Effector CD4-positive, alpha-beta T cell (primary cell): ENCODE results near the gene RETN. TPM values are rescaled to one million over a fixed set of nuclear protein-coding genes. Genes with fewer than 3 reads are reported as not detected.

Source experiments
- DNase-seq: peaks from one replicate; pipeline ENCODE4 v3.0.0-alpha.2; 2020
- total RNA-seq: gene quantifications from one replicate; lab custom pipeline; 2026; lab: John Stamatoyannopoulos, UW

The RETN gene, protein sequence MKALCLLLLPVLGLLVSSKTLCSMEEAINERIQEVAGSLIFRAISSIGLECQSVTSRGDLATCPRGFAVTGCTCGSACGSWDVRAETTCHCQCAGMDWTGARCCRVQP
- total RNA-seq = not detected

DNA sequence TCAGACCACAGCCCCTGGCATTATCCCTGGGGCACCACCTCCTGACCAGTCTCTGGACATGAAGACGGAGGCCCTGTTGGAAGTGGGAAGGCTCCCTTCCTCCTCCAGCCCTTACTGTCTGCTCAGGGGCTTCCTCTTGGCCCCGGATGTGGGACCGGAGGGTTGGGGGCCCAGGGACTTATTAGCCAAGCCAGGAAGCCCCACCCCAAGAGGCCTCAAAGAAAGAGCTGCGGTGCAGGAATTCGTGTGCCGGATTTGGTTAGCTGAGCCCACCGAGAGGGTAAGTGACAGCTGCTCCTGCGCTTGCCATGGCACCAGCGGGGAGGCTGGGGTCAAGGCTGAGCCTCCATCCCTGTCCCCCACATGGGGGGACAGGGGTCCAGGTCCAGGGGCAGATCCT, at the start of gene RETN:
TSS of gene RETN (plus strand) at position 208 of the 400 bp plus-strand sequence. CDS start 278 bp downstream, outside the sequence.
- no peak for DNase-seq

DNA sequence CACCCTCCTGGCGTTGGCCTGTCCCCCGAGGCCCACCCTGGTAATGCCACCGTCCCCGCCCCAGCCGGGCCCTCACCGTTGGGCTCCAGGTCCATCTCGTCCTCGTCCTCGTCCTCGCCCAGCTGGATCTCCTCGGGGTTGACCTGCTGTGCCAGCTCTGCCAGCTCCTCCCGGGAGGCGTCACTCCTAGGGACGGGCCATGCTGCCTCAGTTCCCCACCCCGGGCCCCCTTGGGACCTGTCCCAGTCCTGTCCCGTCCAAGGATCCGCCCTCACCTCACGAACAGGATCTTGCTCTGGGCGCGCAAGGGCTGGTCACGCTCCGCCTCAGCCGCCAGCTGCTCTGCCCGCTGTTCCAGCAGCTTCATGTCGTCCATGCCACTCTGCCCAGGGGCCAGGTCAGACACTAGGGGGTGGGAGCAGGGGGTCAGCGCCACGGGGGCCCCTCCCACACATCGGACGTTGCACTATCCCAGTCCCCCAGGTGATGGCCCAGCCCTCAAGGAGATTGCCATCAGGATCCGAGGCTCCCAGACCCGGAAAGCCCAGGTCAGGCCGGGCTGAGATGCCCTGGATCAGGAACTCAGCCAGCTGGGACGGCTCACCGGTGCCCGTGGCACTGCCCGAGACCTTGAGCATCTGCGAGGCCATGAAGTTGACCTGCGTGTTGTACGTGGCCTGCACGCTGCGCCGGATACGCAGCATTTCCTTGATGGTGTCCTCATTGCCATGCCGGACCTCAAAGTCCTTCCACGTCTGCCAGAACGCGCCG, 49.0 kb upstream of the RETN start:
- no peak for DNase-seq

DNA sequence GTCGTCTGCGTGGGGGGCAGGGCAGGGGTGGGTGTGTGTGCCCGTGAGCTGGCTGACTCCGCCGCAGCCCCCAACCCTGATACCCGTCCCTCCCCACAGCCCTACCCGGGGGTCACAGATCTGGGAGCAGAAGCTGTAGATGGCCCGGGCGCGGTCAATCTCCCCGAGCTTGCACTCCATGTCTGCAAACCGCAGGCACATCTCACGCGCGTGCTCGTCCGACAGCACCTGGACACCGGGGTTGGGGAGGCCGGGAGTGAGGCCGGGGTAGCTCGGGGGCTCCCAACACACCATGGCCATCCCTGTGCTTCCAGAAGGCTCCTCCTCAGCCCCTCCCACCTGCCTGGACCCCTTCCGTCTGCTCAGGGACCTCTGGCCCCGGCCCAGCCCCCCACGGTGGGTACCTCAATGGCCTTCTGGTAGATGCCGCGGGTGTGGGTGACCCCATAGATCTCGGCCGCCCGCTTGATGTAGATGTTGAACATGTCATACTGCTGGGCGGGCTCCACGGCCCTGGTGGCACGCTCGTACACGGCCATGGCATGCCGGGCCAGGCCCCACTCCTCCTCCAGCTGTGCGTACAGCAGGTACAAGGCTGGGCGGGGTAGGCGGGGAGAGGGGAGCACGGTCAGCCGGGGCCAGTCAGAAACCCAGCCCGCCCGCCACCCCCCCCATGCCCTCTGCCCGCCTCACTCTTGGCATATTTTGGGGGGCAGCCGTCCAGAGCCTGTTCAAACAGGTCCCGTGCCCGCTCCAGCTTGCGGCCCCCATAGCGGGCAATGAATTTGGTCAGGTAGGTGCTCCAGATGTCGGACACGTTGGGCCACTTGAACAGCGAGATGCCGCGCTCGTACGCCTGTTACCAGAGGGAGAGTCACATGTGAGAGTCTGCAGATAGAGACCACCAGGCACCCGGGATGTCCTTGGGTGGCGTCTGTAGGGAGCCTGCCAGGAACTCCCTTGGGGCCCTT, 48.1 kb upstream of the RETN start:
- no peak for DNase-seq

DNA sequence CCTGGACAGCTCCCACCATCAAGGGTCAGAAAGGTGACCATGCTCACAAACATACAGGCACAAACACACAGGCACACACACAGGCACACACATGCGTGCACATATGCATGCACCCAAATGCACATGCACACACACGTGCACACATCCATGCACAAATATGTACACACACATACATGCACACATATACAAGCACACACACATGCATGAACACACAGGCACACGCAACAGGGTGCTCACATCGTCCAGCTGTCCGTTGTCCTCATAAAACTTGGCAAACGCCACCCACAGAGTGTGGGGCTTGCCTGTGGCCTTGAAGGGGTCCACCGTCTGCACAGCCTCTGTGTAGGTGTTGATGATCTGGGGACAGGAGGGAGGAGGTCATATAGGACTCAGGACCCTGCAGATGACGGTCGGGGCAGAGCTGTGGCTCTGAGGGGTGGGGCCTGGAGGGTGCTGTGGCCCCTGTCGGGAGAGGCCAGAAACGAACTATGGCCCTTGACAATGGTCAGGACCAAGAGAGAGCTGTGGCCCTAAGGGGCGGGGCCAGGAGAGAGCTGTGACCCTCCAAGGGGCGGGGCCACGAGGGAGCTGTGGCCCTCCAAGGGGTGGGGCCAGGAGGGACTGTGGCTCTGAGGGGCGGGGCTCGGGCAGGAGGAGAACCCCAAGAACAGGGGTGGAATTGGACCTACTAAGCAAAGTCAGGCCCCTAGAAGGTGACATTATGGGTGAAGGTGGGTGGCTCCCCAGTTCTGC, 45.7 kb upstream of the RETN start:
- DNase-seq = no peak

DNA sequence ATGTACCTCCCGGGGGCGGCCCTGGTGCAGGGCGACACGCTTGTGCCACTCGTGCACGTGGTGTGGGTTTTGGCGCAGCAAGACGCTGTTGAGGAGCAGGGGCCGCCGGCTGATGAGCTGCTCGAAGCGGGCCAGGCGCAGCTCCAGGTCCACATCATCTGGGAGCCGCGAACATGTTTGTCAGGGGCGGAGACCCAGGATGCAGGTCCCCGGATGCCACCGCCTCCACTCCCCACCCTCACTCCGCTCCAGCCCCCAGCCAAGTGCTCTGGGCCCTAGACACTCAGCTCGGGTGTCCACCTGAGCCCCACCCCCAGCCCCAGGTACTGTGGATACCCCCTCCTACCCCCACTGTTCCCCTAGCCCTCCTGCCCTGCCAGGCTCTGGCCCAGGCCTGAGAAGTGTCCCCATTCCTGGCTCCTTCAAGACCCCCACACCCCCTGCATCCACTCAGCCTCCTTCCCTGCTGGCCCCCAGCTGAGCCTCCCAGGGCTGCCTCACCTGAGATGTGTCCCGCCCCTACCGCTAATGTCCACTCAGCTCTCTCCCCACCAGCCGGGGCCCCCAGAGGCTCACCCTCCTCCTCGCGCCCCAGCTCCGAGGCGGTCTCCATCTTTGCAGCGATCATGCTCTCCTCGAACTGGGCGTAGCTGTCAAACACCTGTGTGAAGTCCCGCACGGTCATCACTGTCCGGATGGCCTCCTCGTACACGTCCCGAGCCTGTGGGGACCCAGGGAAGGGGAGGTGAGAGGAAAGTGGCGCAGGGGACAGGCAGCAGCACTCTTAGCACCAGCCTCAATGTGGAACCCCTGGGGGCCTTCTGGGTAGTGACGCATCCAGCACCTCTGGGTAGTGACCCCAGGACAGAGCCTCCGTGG, 44.9 kb upstream of the RETN start:
- no peak for DNase-seq

DNA sequence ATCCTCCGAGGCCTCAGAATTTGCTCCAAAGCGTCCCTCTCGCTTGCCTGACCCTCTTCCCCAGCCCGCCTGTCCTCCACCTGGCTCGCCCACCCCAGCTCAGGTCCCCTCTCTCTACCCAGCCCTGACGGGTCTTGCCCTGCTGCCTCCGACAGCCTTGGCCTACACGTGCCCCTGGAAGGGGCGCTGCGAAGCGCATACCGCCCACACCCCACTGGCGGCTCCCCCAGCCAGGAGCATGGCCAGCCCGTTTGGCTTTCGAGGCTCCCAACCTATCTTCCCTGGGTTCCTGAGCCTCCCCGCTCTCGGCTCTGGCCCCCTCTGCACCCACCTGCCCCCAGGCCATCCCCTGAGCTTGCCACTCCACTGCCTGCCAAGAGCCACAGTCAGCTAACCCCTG, 44.0 kb upstream of the RETN start:
- no peak for DNase-seq

DNA sequence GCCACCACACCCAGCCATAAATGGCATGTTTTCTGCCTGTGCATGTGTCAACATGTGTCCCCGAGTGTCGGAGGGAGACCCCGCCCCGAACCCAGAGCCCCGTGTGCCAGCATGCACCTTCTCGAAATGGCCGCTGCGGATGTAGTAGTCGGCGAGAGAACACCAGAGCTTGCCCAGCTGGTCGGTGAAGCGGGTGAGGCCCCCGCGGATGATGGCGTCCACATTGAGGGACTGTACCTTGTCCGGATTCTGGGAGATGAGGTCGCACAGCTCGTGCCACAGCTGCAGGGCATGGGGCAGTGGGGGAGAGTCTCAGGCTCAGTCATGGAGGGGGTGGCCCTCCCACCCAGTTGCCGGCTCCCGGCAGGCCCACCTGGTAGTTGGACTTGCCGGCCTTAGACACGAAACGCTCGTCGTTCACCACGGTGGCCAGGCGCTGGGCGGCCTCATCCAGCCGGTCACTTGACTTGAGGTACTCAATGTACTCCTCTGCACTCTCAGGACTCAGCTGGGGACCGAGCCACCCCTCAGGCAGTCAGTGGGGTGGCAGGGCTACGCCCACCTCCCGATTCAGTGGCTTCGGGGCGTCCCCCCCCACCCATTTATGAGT, 43.0 kb upstream of the RETN start:
- DNase-seq = no peak

DNA sequence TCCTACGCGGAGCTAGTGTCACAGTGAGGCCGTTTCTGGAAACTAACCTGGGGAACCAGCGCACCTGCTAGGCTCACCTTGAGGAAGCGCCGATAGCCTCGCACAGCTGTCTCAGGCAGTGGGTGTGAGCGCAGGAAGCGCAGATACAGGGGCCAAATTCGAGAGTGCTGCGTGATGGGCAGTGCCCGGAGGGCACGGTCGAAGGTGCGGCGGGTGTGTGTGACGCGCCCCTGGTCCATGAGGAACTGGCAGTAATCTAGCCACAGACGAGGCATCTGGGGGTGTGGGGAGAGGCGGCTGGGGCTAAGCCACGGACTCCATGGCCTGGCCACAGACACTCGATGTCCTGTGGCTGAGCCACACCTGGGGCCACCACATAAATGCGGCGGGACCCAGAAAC, 41.7 kb upstream of the RETN start:
- DNase-seq = no peak

DNA sequence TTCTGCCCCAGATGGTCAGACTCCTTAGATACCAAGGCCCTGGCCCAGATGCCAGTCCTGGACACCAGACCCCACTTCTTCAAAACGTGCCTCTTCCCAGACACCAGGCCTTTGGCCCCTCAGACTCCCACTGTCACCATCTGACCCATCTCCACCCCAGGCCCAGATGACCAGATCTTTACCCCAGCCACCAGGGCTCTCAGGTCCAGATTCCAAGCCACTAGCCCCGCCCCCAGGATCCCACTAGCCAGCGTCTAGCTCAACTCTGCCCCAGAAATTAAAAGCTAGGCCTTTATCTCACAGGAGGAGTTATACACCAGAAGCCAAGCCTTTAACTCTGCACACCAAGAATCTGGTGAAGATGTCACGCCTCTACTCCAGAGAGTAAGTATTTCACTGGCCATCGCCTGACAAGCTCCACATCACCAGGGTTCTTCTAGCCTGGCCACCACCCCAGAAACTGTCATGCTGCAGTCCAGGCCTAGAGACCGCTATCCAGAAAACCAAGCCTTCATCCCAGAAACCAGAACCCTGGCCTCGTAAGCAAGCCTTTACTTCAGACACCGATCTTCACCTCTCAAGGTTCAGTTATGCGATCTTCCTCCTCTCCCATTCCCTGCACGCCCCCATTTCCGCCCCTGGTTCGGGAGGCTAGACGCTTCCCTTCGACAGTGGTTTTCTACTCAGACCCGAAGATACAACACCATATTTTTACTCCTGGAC, 40.1 kb upstream of the RETN start:
- DNase-seq = no peak

DNA sequence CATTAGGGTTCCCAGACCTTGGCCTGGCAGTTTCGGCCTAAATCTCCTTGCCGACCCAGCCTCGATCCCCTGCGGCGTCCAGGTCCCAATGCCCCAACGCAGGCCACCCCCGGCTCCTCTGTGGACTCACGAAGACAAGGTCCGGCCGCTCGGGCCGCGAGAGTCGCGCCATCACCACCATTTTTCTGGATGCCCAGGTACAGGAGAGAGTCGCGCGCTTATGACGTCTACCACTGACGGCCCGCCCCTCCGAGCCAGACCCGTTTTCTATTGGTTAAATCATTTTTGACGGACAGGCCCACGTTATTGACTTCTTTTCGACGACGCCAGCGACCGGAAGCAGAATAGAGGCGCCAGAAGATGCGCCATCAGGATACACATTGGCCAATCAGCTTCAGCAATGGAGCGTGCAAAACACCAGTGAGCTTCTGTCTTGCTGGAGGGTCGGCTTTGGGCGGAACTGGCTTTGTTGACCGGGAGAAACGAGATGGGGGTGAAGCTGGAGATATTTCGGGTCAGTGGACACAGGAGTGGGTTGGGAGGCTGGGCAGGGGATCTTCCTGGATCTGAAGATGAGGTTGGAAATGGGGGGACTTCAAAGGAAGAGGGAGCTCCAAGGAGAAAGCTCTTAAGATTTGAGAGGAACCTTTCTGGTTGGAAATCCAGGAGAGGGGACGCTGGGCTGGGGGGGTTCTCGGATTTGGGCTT, 39.3 kb upstream of the RETN start, which contains the start of the genes PET100 and XAB2:
TSS of gene PET100 (plus strand) at position 447 of the 708 bp plus-strand sequence. CDS start at position 488, 41 bp downstream.
TSS of gene XAB2 (minus strand) at position 199 of the 708 bp plus-strand sequence. CDS start at position 181, 18 bp downstream.
- peak; percentile 93 for DNase-seq

DNA sequence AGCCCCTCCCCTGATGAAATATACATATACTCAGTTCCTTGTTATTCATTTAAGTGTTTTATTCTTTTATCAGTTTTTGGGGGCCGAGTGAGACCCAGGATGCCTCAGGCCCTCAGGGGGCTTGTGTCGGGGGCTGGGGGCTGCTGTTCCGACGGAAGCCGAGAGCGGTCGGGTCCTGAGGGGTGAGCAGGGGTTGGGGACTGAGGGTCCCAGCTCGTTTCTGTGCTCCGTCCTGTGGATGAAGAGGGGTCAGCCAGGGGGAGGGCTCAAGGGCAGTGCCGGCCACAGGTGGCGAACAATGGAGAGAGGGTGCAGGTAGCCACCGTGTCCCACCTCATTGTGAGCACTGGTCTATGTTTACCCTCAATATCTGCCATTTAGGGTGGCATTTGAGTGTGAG, 37.3 kb upstream of the RETN start:
- no peak for DNase-seq

DNA sequence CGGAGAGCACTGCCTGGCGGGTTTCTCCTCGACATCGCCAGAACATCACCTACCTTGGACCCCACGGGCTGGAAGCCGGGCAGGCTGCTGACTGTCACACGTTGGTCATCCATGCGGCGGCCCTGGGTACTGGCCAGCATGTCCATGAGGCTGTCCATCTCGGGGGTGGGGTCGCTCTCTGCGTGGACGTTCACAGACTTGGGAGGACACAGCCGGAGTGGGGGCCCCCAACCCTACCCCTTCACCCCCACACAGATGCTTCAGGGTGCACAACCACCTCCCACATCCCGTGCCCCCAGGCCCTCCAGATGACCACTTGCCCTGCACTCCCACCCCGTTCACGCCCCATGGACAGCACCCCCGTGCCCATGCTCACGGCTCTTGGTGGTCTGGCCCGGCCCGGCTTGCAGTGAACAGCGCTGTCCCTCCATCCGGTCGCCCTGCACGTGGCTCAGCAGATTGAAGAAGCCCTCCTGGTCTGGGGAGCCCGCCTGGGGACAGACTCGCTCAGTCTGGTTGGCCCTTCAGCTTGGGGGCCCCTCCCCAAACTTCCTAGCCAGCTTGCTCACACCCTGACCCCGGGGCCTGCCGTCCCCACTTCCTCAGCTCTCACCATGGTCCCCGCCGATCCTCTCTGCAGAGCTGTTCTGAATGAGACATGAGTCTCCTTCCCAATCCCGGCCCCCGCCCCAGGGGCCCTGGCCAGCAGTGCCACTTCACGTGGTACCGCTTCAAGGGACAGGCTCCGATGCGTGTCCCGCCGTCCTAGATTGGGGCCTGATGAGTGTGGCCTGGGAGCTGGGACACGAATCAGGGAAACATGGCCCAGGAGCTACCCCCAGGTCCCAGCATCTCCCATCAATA, 36.3 kb upstream of the RETN start:
- DNase-seq = no peak

DNA sequence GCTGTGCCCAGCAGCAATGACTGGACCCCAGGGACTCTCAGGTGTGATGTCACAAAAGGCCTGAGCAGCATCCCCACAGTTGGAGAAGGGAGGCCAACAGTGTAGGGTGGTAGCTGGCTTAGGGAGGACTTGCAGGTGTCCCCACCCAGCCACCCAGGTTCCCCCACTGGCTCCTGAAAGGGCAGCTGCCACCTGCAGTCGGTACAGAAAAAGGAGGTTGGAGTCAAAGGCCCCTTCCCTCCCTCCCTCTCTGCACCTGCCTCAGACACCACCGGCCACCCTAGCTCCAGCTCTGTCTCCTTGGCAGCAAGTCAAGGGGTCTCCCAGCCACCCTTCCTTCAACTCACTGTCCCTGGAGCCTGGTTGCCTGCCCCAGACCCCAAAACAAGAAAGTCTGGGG, 35.2 kb upstream of the RETN start, which contains the start of gene PCP2:
TSS of gene PCP2 (minus strand) at position 22 of the 400 bp plus-strand sequence. CDS start 262 bp downstream, outside the sequence.
- DNase-seq = no peak

DNA sequence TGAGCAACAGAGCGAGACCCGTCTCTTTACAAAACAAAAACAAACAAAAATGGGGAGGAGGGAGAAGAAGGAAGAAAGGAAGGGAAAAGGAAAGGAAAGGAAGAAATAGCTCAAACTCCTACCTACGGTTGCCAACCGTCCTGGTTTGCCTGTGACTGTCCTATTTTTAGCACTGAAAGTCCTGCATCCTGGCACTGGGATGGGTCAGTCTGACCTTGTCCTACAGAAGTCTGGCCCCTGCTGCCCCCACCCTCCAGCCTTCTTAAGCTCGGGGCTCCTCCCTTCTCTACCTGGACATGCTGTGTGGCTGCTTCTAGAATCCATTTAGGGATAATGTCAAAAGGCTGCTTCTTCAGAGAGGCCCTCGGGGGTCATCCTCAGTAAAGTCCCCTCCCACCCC, 33.2 kb upstream of the RETN start:
- DNase-seq = no peak

DNA sequence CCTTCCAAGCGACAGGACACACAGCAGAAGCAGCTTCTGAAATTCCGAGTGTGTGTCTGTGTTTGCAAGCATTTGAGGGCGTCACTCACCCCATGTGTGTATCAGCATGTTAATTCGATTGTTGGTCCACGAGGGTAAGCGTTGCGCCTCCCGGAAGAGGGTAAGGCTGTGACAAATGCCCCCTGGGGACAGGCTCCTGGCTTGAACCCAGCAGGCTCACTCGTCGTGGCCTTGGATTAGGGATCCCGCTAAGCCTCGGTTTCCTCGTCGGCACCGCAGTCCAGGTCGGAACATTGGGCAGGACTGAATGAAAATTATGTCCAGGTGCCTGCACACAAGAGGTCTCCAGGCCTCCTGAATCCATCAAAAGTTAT, 32.5 kb upstream of the RETN start:
- no peak for DNase-seq

DNA sequence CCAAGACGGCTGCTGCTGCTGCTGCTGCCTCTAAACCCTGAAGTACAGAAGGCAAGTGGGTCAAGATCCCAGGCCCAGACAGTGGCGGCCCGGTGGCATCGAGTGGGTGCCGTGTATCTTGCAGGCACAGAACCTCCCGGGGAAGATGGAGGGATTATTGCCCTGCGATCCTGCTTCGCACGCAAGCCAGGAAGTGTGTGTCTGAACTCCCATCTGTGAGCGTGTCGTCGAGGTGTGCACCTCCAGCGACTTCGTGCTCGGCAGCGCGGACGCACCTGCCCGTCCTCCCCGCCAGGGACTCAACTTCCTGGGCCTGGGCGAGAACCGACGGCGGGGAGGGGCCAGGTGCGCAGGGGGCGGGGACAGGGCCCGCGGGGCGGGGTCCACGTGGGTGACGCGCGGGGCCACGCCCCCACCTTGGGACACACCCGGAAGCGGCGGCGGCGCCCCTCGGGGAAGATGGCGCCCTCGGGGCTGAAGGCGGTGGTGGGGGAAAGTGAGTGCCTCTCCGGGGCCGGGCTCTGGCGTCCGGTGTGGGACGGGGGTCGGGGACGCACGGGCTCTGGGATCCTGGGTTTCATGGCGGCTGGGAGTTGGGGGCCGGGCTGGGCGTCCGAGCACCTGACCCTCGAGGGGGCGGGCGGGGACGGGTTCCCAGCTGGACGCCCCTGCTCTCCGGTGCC, 32.0 kb upstream of the RETN start, which contains the start of gene STXBP2:
TSS of gene STXBP2 (plus strand) at position 420 of the 683 bp plus-strand sequence. CDS start at position 460, 40 bp downstream.
- DNase-seq = peak; percentile 90

DNA sequence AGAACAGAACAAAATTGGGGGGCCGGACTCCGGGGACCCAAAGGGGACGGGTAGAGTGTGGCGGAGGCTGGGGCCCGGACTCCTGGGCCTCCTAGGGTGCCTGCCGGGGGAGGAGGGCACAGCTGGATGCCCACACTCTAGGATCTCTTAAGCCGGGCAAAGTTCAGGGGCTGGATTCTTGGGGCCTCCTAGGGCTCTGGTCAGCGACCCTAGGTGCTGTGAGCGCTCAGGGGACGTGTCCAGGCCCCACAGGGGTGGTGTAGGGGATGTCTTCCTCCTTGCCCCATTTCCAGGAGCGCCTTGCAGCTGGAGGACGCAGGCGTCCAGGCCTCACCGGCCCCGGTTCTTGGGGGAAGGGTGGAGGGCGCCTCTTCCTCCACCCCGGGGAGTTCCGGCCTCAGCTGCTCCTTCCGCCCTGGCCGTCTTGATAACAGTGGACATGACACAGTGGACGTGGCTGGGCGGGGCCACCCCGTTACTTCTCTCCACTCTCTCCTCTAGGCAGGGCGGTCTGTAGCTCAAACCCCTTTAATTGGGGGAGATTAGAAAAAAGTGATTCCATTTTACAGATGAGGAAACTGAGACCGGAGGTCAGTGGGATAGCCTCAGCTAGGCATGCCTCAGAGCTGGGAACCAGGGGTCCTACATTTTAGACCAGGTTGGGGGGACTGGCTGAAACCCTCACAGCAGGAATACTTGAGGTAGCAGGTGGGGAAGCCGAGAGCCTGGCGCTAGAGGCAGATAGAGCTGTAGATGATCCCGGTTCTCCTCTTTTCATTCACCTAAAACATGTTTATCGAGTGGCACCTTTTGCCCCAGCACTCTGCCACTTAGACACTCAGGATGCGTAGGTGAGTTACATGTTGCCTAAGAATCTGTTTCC, 31.2 kb upstream of the RETN start:
- no peak for DNase-seq
